ENCODE results near the gene EDAR. TPM values are rescaled to one million over a fixed set of nuclear protein-coding genes. Genes with fewer than 3 reads are reported as not detected.

The EDAR gene
- total and polyA plus RNA-seq, 11 donors: 0.01 to 0.20 (median 0.16) TPM; not detected in 8

GRCh38 chr2:108896741-108897140 is 92.3 kb downstream of the EDAR start:
- Histone ChIP-seq H3K4me3 (no peak overlapping the region), H3K27me3 (no peaks in the 10 kb centered on the region), H3K36me3 (no peaks in the 10 kb centered on the region), H3K27ac (no peak overlapping the region), H3K9me3 (peaks cover 0 to 18% (median 0%) of the 10 kb centered on the region in 12 donors), H3K4me1 (no peaks in the 10 kb centered on the region)
- WGBS, 4 donors: 88 to 95% (median 91%) methylated on average over 12 to 13 of the region's 13 CpGs
- intact Hi-C loops (cut with DNase I): no loop called here
- ATAC-seq: no peak
- DNase-seq: no peak
- TF ChIP-seq POLR2A (IDR thresholded peaks at IDR 0.05) (no peak), CTCF (IDR thresholded peaks at IDR 0.05) (no peak)

- Histone ChIP-seq H3K27me3 (no peaks in the 10 kb centered on the region), H3K36me3 (no peaks in the 10 kb centered on the region), H3K27ac (no peak overlapping the region), H3K4me1 (no peaks in the 10 kb centered on the region), H3K9me3 (peaks cover 0 to 20% (median 7%) of the 10 kb centered on the region in 12 donors), H3K4me3 (no peak overlapping the region)
- intact Hi-C loops (cut with DNase I): no loop called here
- no peak for TF ChIP-seq POLR2A (IDR thresholded peaks at IDR 0.05)
- TF ChIP-seq CTCF (IDR thresholded peaks at IDR 0.05): no peak
- ATAC-seq (no peak), DNase-seq (no peak)
- WGBS, 4 donors: 88 to 93% (median 91%) methylated on average over 2 of the region's 2 CpGs
Observed at GRCh38 chr2:108895188-108895587, 93.8 kb downstream of the EDAR start.

GRCh38 chr2:108894766-108895165 is 94.3 kb downstream of the EDAR start:
- intact Hi-C loops (cut with DNase I): no loop called here
- ATAC-seq (no peak), DNase-seq (no peak)
- TF ChIP-seq POLR2A (IDR thresholded peaks at IDR 0.05): no peak
- TF ChIP-seq CTCF (IDR thresholded peaks at IDR 0.05): no peak
- Histone ChIP-seq H3K4me1 (no peaks in the 10 kb centered on the region), H3K4me3 (no peak overlapping the region), H3K36me3 (no peaks in the 10 kb centered on the region), H3K27me3 (no peaks in the 10 kb centered on the region), H3K9me3 (peaks cover 0 to 20% (median 9%) of the 10 kb centered on the region in 12 donors), H3K27ac (no peak overlapping the region)
- 73 to 86% (median 78%) methylated on average over 3 of the region's 3 CpGs for WGBS, 4 donors

- no peak for DNase-seq
- 70 to 93% (median 82%) methylated on average over 1 of the region's 1 CpG for WGBS, 4 donors
- no peak for TF ChIP-seq POLR2A (IDR thresholded peaks at IDR 0.05)
- TF ChIP-seq CTCF (IDR thresholded peaks at IDR 0.05): no peak
- Histone ChIP-seq H3K27ac (no peak overlapping the region), H3K36me3 (no peaks in the 10 kb centered on the region), H3K27me3 (no peaks in the 10 kb centered on the region), H3K9me3 (peaks cover 0 to 35% (median 17%) of the 10 kb centered on the region in 12 donors), H3K4me1 (no peaks in the 10 kb centered on the region), H3K4me3 (no peak overlapping the region)
- intact Hi-C loops (cut with DNase I): no loop called here
- ATAC-seq: no peak
Observed at GRCh38 chr2:108893277-108893676, 95.7 kb downstream of the EDAR start.
